DND-41 (cell line): ENCODE data around the gene CLCA2.

Experiments used
- CTCF ChIP-seq: IDR thresholded peaks from 2 replicates; pipeline ENCODE4 v1.5.1; 2012; ENCODE audit warnings: borderline replicate concordance, low read length, moderate library complexity, mild to moderate bottlenecking; ENCODE audit not compliant: poor library complexity, severe bottlenecking; ENCODE audit errors: extremely low read depth
- EZH2 ChIP-seq: IDR thresholded peaks from 3 replicates; pipeline ENCODE4 v1.6.1; 2012; ENCODE audit warnings: borderline replicate concordance, low read depth, mild to moderate bottlenecking, moderate library complexity, low read length, inconsistent platforms; ENCODE audit not compliant: severe bottlenecking

GRCh38 chr1:86455073-86455472, 31.1 kb downstream of the CLCA2 start:
- TF ChIP-seq CTCF (no peak), EZH2 (no peak)
